Ascending aorta (tissue), 2 donors: ENCODE measurements around the gene STH. TPM values are rescaled to one million over a fixed set of nuclear protein-coding genes. Genes with fewer than 3 reads are reported as not detected.

Experiments
- DNase-seq, 2 donors: peaks; one replicate each; pipeline ENCODE4 v3.0.0-alpha.2; 2019; ENCODE audit warnings: low spot score in 2 of 2
- H3K27ac ChIP-seq, 2 donors: fragments of 200-600 bp; sonication (generic); one replicate each; pipeline ENCODE4 v1.5.1; 2016 to 2017; ENCODE audit warnings: mild to moderate bottlenecking in 1 of 2
- H3K27me3 ChIP-seq: fragments of 200-600 bp; sonication (generic); one replicate; pipeline ENCODE4 v1.5.1; 2017
- H3K36me3 ChIP-seq, 2 donors: fragments of 200-600 bp; sonication (generic); one replicate each; pipeline ENCODE4 v1.5.1; 2016
- H3K4me1 ChIP-seq, 2 donors: fragments of 200-600 bp; sonication (generic); one replicate each; pipeline ENCODE4 v1.5.1; 2016 to 2017; ENCODE audit warnings: mild to moderate bottlenecking in 1 of 2
- H3K4me3 ChIP-seq, 2 donors: fragments of 200-600 bp; sonication (generic); one replicate each; pipeline ENCODE4 v1.5.1; 2016 to 2017; ENCODE audit warnings: mild to moderate bottlenecking in 1 of 2
- H3K9me3 ChIP-seq, 2 donors: fragments of 200-600 bp; sonication (generic); one replicate each; pipeline ENCODE4 v1.5.1; 2016
- CTCF ChIP-seq, 3 experiments: fragments of 200-600 bp in 2 of 3; fragments of 450-650 bp in 1 of 3; sonication (generic) in 2 of 3; IDR thresholded peaks; one replicate each; pipeline ENCODE4 v1.5.1; 2016 to 2019; ENCODE audit warnings: antibody characterized with exemption in 3 of 3, mild to moderate bottlenecking in 1 of 3, moderate library complexity in 1 of 3
- intact Hi-C: fragments of 100-400 bp; cut with DNase I; formaldehyde crosslinking; loops from one replicate; pipeline ENCODE4 v1.15.1; 2023
- total RNA-seq: library from RNA; depleted of rRNA; stranded (reverse); fragments of >200 nt; gene quantifications from one replicate; pipeline ENCODE4 v1.1.0, GENCODE V29; 2016

The STH gene
- total RNA-seq, 1 donor from 2014 or later, result not detected

GRCh38 chr17:45973946-45974859 is 24.8 kb upstream of the STH start:
- Histone ChIP-seq H3K4me1 (no peaks in the 10 kb centered on the region), H3K4me3 (no peak overlapping the region), H3K27ac (no peak overlapping the region), H3K9me3 (no peaks in the 10 kb centered on the region), H3K36me3 (no peaks in the 10 kb centered on the region), H3K27me3 (no peaks in the 10 kb centered on the region)
- DNase-seq, result no peak
- intact Hi-C loops, result no loop called here
- no peak for TF ChIP-seq CTCF (IDR thresholded peaks at IDR 0.05)

- Histone ChIP-seq H3K27ac (no peak overlapping the region), H3K27me3 (no peaks in the 10 kb centered on the region), H3K4me3 (no peak overlapping the region), H3K4me1 (no peaks in the 10 kb centered on the region), H3K36me3 (no peaks in the 10 kb centered on the region), H3K9me3 (no peaks in the 10 kb centered on the region)
- intact Hi-C loops, result no loop called here
- no peak for DNase-seq
- TF ChIP-seq CTCF (IDR thresholded peaks at IDR 0.05), result no peak
Measured at GRCh38 chr17:45974916-45975630, 24.0 kb upstream of the STH start.

- intact Hi-C loops, result no loop called here
- Histone ChIP-seq H3K36me3 (no peaks in the 10 kb centered on the region), H3K4me1 (no peaks in the 10 kb centered on the region), H3K4me3 (no peak overlapping the region), H3K27ac (no peak overlapping the region), H3K27me3 (no peaks in the 10 kb centered on the region), H3K9me3 (no peaks in the 10 kb centered on the region)
- TF ChIP-seq CTCF (IDR thresholded peaks at IDR 0.05), result no peak
- no peak for DNase-seq
Measured at GRCh38 chr17:45975640-45976295, 23.3 kb upstream of the STH start.

GRCh38 chr17:45976391-45976754 is 22.7 kb upstream of the STH start:
- intact Hi-C loops, result no loop called here
- no peak overlapping the region for H3K27ac ChIP-seq

More at GRCh38 chr17:45976391-45976754, 22.7 kb upstream of the STH start:
- no peak for DNase-seq
- H3K4me1 ChIP-seq, result no peaks in the 10 kb centered on the region
- no peaks in the 10 kb centered on the region for H3K36me3 ChIP-seq
- no peak for TF ChIP-seq CTCF (IDR thresholded peaks at IDR 0.05)
- H3K9me3 ChIP-seq, result no peaks in the 10 kb centered on the region
- no peak overlapping the region for H3K4me3 ChIP-seq
- no peaks in the 10 kb centered on the region for H3K27me3 ChIP-seq
